HepG2 (cell line): ENCODE results near the gene CTSS. TPM values are rescaled to one million over a fixed set of nuclear protein-coding genes. Genes with fewer than 3 reads are reported as not detected.

ENCODE experiments used
- ATAC-seq: fragments of 200-7000 bp; cut with Tn5 transposase; 3 replicates; pipeline ENCODE4 v1.9.1; 2020; ENCODE audit warnings: mild to moderate bottlenecking, moderate library complexity
- BruUV-seq: library from RNA; stranded (reverse); fragments of 400-500 nt; replicated peaks from 2 replicates; lab custom pipeline; 2021; lab: Mats Ljungman, UMichigan
- CTCF ChIA-PET: fragments of 300-600 bp; formaldehyde crosslinking; extraction: SDS; loops from one replicate; lab custom pipeline; 2021; ENCODE audit warnings: low total read pairs, inconsistent platforms, low intra/inter-chr PET ratio; lab: Yijun Ruan, JAX
- POLR2A ChIA-PET: fragments of 350-600 bp; sonication (Branson Sonifier 250); formaldehyde crosslinking; loops from one replicate; lab custom pipeline; 2020; ENCODE audit warnings: antibody characterized with exemption, inconsistent platforms; lab: Yijun Ruan, JAX
- DNase-seq: peaks from one replicate; pipeline ENCODE4 v3.0.0-alpha.2; 2015; ENCODE audit warnings: low spot score
- FAIRE-seq: peaks from 3 replicates; lab custom pipeline; 2011; peaks lifted over from hg19 to GRCh38; lab: Jason Lieb, UNC
- H2AFZ ChIP-seq: one replicate; pipeline ENCODE4 v1.6.1; 2011; ENCODE audit warnings: low read length, inconsistent platforms
- H3K27ac ChIP-seq: fragments of 300-600 bp; 3 replicates; pipeline ENCODE4 v1.8.0; 2011; ENCODE audit warnings: mixed run types, mild to moderate bottlenecking, mixed read lengths, low read length, inconsistent platforms; ENCODE audit not compliant: insufficient read depth; ENCODE audit errors: extremely low read length
- H3K27me3 ChIP-seq, 2 experiments: fragments of 200-600 bp in 1 of 2; 2 replicates in 1 of 2; 3 replicates in 1 of 2; pipeline versions ENCODE4 v1.6.0 to v1.8.0; 2011; ENCODE audit warnings: low read length in 2 of 2, mild to moderate bottlenecking in 2 of 2, moderate library complexity in 2 of 2, inconsistent platforms in 1 of 2; ENCODE audit not compliant: insufficient read depth in 2 of 2, control insufficient read depth in 1 of 2
- H3K36me3 ChIP-seq, 2 experiments: fragments of 200-600 bp in 1 of 2; replicated peaks in 1 of 2; 2 replicates in 1 of 2; 3 replicates in 1 of 2; pipeline versions ENCODE4 v1.5.1 to v1.8.0; 2011; ENCODE audit warnings: low read length in 2 of 2, inconsistent platforms in 1 of 2; ENCODE audit not compliant: insufficient read depth in 2 of 2, control insufficient read depth in 1 of 2
- H3K4me1 ChIP-seq: 2 replicates; pipeline ENCODE4 v1.5.1; 2012; ENCODE audit warnings: low read length, inconsistent platforms; ENCODE audit not compliant: insufficient read depth
- H3K4me2 ChIP-seq: 2 replicates; pipeline ENCODE4 v1.6.0; 2011; ENCODE audit warnings: low read depth, low read length, inconsistent platforms
- H3K4me3 ChIP-seq, 3 experiments: fragments of 200-600 bp in 1 of 3; sonication (generic), shearing (Covaris generic) in 1 of 3; replicated peaks in 1 of 3; 2 replicates each; pipeline ENCODE4 v1.5.1; 2011 to 2016; ENCODE audit warnings: low read length in 3 of 3, inconsistent platforms in 2 of 3, low read depth in 2 of 3, mild to moderate bottlenecking in 2 of 3, control low read depth in 1 of 3, mixed read lengths in 1 of 3; ENCODE audit not compliant: insufficient read depth in 1 of 3
- H3K79me2 ChIP-seq: one replicate; pipeline ENCODE4 v1.6.1; 2011; ENCODE audit warnings: low read length, inconsistent platforms; ENCODE audit not compliant: insufficient read depth
- H3K9ac ChIP-seq: 2 replicates; pipeline ENCODE4 v1.6.0; 2011; ENCODE audit warnings: mild to moderate bottlenecking, low read depth, low read length, inconsistent platforms; ENCODE audit not compliant: insufficient read depth
- H3K9me3 ChIP-seq: 2 replicates; pipeline ENCODE4 v1.5.1; 2012; ENCODE audit warnings: mild to moderate bottlenecking, low read length
- H4K20me1 ChIP-seq: 2 replicates; pipeline ENCODE4 v1.6.0; 2011; ENCODE audit warnings: inconsistent platforms, mild to moderate bottlenecking, low read length, moderate library complexity; ENCODE audit not compliant: insufficient read depth
- ADNP ChIP-seq: sonication (generic); formaldehyde crosslinking; IDR thresholded peaks from 2 replicates; pipeline ENCODE4 v1.4.0; 2020; ENCODE audit warnings: missing genetic modification reagents
- ASH2L ChIP-seq: fragments of 300-600, 200-600 bp; sonication (generic); IDR thresholded peaks from 2 replicates; pipeline ENCODE4 v1.7.0; 2017; ENCODE audit warnings: low read depth, mild to moderate bottlenecking, moderate library complexity, mixed read lengths, low read length; ENCODE audit not compliant: insufficient read length
- CBX2 ChIP-seq, 2 experiments: fragments of 200-600 bp in 1 of 2; sonication (generic); formaldehyde crosslinking in 1 of 2; IDR thresholded peaks; 2 replicates each; pipeline versions ENCODE4 v1.7.0 to v1.8.1; 2018 to 2022; ENCODE audit warnings: low read depth in 2 of 2, low read length in 1 of 2, mild to moderate bottlenecking in 1 of 2, missing genetic modification reagents in 1 of 2
- CCDC6 ChIP-seq: sonication (generic); formaldehyde crosslinking; IDR thresholded peaks from 2 replicates; pipeline ENCODE4 v1.8.1; 2022; ENCODE audit warnings: mild to moderate bottlenecking, missing genetic modification reagents, moderate library complexity
- ELF3 ChIP-seq: IDR thresholded peaks from 2 replicates; pipeline ENCODE4 v1.6.1; 2016; ENCODE audit warnings: missing genetic modification reagents, missing compliant biosample characterization
- FOXJ3 ChIP-seq: sonication (generic); formaldehyde crosslinking; IDR thresholded peaks from 2 replicates; pipeline ENCODE4 v1.4.0; 2020; ENCODE audit warnings: missing genetic modification reagents, mild to moderate bottlenecking, borderline replicate concordance
- KLF13 ChIP-seq: sonication (generic); formaldehyde crosslinking; IDR thresholded peaks from 2 replicates; pipeline ENCODE4 v1.4.0; 2020; ENCODE audit warnings: mild to moderate bottlenecking, missing genetic modification reagents
- KLF6 ChIP-seq: IDR thresholded peaks from 2 replicates; pipeline ENCODE4 v1.8.0; 2016; ENCODE audit warnings: missing biosample characterization, missing genetic modification reagents
- MAF1 ChIP-seq: sonication (generic); formaldehyde crosslinking; IDR thresholded peaks from 2 replicates; pipeline ENCODE4 v1.5.0; 2020; ENCODE audit warnings: missing genetic modification reagents, borderline replicate concordance
- MTA1 ChIP-seq: sonication (generic); formaldehyde crosslinking; IDR thresholded peaks from 2 replicates; pipeline ENCODE4 v1.4.0; 2020; ENCODE audit warnings: missing genetic modification reagents, mild to moderate bottlenecking, borderline replicate concordance
- MTF2 ChIP-seq: sonication (generic); formaldehyde crosslinking; IDR thresholded peaks from 2 replicates; pipeline ENCODE4 v1.5.0; 2020; ENCODE audit warnings: missing genetic modification reagents, borderline replicate concordance
- NBN ChIP-seq: fragments of 450-650 bp; conservative IDR thresholded peaks from 2 replicates; pipeline ENCODE4 v1.6.1; 2017
- ZNF557 ChIP-seq: sonication (generic); formaldehyde crosslinking; IDR thresholded peaks from 2 replicates; pipeline ENCODE4 v1.4.0; 2020; ENCODE audit warnings: missing genetic modification reagents
- ZNF660 ChIP-seq: sonication (generic); formaldehyde crosslinking; IDR thresholded peaks from 2 replicates; pipeline ENCODE4 v1.5.1; 2020; ENCODE audit warnings: mild to moderate bottlenecking, low read depth, missing genetic modification reagents, borderline replicate concordance
- WGBS: methylation state at CpG from one replicate; pipeline ENCODE4 v1.1.6; 2017; ENCODE audit warnings: low lambda C conversion rate; 5-methylcytosine and 5-hydroxymethylcytosine counted together
- in situ Hi-C: cut with HindIII; loops from 2 replicates; pipeline ENCODE4 v1.10.0; 2017; ENCODE audit warnings: low pct_unique_long_range_greater_than_20kb; ENCODE audit not compliant: extremely low pct_ligation_motif_present
- intact Hi-C: fragments of 100-400 bp; cut with micrococcal nuclease; formaldehyde crosslinking; loops from one replicate; pipeline ENCODE4 v1.10.0; 2022; ENCODE audit not compliant: unreplicated experiment
- polyA plus RNA-seq, 8 experiments: library from polyadenylated mRNA; depleted of rRNA in 3 of 8; stranded (reverse) in 7 of 8; unstranded in 1 of 8; fragments of >200 nt; fragmentation: Illumina TruSeq in 4 of 8; extraction: Trizol in 4 of 8; gene quantifications; 2 replicates each; pipeline versions ENCODE4 v1.2.1 to v1.2.3, GENCODE V29; 2011 to 2016; ENCODE audit warnings: low read depth in 4 of 8, missing spikeins in 1 of 8, mixed read lengths in 1 of 8; ENCODE audit not compliant: insufficient read depth in 1 of 8
- total RNA-seq, 5 experiments: library from RNA; depleted of rRNA; stranded (reverse); fragments of >200 nt; fragmentation: Illumina TruSeq; extraction: Trizol; gene quantifications; 2 replicates each; pipeline ENCODE4 v1.2.3, GENCODE V29; 2016; ENCODE audit warnings: low read depth in 1 of 5
- TF ChIP-seq, protein P1 (sequence below): sonication (generic); formaldehyde crosslinking; IDR thresholded peaks from 2 replicates; pipeline ENCODE4 v1.8.0; 2022; ENCODE audit warnings: mild to moderate bottlenecking, missing genetic modification reagents, moderate library complexity
- TF ChIP-seq, protein P2 (sequence below), 2 experiments: sonication (generic) in 1 of 2; formaldehyde crosslinking in 1 of 2; IDR thresholded peaks; 2 replicates each; pipeline versions ENCODE4 v1.4.0 to v1.6.1; 2016 to 2020; ENCODE audit warnings: borderline replicate concordance in 1 of 2, low read depth in 1 of 2, mild to moderate bottlenecking in 1 of 2, missing genetic modification reagents in 1 of 2
- TF ChIP-seq, protein P3 (sequence below): IDR thresholded peaks from 2 replicates; pipeline ENCODE4 v1.6.1; 2016; ENCODE audit warnings: missing genetic modification reagents, missing compliant biosample characterization

The CTSS gene
- total and polyA plus RNA-seq, 2 of the 13 experiments (the other 11 are each of a cell fraction or from before 2014, with no cell fraction given) = 0.33 to 1.0 TPM

DNA sequence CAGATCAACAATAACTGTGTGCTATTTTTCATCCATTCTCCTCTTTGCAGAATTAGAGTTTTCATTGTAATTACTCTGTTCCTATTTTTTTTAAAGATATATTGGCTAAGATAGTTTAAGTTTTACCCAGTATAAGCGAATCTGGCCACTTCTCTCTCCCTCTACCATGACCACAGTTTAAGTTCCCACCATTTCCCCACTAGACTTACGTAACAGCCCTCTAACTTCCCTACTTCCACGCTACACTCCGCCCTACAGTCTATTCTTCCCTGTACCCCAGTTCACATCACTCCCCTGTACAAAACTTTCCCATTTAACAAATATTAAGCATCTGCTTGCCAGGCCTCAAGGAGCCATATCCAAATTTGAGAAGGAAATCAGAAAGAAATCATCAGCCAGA is 26.0 kb upstream of the CTSS start:
- Histone ChIP-seq H3K36me3 (no peaks in the 10 kb centered on the region), H2AFZ (no peak overlapping the region), H4K20me1 (no peaks in the 10 kb centered on the region), H3K4me2 (no peak overlapping the region), H3K4me1 (peaks cover 7% of the 10 kb centered on the region; the same call in 1 of the 2 replicates), H3K4me3 (no peak overlapping the region), H3K79me2 (no peaks in the 10 kb centered on the region), H3K27ac (no peak overlapping the region), H3K27me3 (no peaks in the 10 kb centered on the region), H3K9me3 (no peaks in the 10 kb centered on the region), H3K9ac (no peak overlapping the region)
- no TSS peak for BruUV-seq
- intact Hi-C loops = no loop called here
- no peak for FAIRE-seq
- ATAC-seq = no peak
- in situ Hi-C loops = no loop called here
- POLR2A ChIA-PET = no interaction called here
- DNase-seq = no peak
- CTCF ChIA-PET = no interaction called here
- no peak for TF ChIP-seq KLF6 (CRISPR knock-in tag)
- TF ChIP-seq FOXJ3 = no peak
- TF ChIP-seq ZNF557 (CRISPR knock-in tag) = no peak
- no peak for TF ChIP-seq MAF1 (CRISPR knock-in tag)
- TF ChIP-seq, protein P1, sequence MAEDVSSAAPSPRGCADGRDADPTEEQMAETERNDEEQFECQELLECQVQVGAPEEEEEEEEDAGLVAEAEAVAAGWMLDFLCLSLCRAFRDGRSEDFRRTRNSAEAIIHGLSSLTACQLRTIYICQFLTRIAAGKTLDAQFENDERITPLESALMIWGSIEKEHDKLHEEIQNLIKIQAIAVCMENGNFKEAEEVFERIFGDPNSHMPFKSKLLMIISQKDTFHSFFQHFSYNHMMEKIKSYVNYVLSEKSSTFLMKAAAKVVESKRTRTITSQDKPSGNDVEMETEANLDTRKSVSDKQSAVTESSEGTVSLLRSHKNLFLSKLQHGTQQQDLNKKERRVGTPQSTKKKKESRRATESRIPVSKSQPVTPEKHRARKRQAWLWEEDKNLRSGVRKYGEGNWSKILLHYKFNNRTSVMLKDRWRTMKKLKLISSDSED = no peak
- TF ChIP-seq CCDC6 (CRISPR knock-in tag) = no peak
- TF ChIP-seq MTF2 (CRISPR knock-in tag) = no peak
- TF ChIP-seq ZNF660 (CRISPR knock-in tag) = no peak
- TF ChIP-seq, protein P2, sequence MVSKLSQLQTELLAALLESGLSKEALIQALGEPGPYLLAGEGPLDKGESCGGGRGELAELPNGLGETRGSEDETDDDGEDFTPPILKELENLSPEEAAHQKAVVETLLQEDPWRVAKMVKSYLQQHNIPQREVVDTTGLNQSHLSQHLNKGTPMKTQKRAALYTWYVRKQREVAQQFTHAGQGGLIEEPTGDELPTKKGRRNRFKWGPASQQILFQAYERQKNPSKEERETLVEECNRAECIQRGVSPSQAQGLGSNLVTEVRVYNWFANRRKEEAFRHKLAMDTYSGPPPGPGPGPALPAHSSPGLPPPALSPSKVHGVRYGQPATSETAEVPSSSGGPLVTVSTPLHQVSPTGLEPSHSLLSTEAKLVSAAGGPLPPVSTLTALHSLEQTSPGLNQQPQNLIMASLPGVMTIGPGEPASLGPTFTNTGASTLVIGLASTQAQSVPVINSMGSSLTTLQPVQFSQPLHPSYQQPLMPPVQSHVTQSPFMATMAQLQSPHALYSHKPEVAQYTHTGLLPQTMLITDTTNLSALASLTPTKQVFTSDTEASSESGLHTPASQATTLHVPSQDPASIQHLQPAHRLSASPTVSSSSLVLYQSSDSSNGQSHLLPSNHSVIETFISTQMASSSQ (IDR thresholded peaks at IDR 0.05; ENCODE audit: low read depth) = no peak
- TF ChIP-seq, protein P2 (CRISPR knock-in tag; IDR thresholded peaks at IDR 0.05; ENCODE audit: borderline replicate concordance) = no peak
- TF ChIP-seq MTA1 (CRISPR knock-in tag) = no peak
- no peak for TF ChIP-seq NBN
- no peak for TF ChIP-seq ASH2L
- TF ChIP-seq, protein P3, sequence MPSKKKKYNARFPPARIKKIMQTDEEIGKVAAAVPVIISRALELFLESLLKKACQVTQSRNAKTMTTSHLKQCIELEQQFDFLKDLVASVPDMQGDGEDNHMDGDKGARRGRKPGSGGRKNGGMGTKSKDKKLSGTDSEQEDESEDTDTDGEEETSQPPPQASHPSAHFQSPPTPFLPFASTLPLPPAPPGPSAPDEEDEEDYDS (CRISPR knock-in tag) = no peak
- no peak for TF ChIP-seq KLF13
- TF ChIP-seq CBX2 (IDR thresholded peaks at IDR 0.05; ENCODE audit: low read depth, low read length) = no peak
- TF ChIP-seq CBX2 (CRISPR knock-in tag; IDR thresholded peaks at IDR 0.05; ENCODE audit: low read depth) = no peak
- TF ChIP-seq ADNP (CRISPR knock-in tag) = no peak
- TF ChIP-seq ELF3 (CRISPR knock-in tag) = no peak
- 76% methylated on average over 4 of the region's 4 CpGs for WGBS
